ENCODE measurements around the gene NDE1. TPM values are rescaled to one million over a fixed set of nuclear protein-coding genes. Genes with fewer than 3 reads are reported as not detected.

Gene NDE1
- total RNA-seq, 1 donor from 2014 or later: 48.2 TPM

GRCh38 chr16:15621889-15622288, 28.2 kb upstream of the NDE1 start:
- H3K27ac Mint-ChIP-seq: no peak overlapping the region
- H3K4me3 Mint-ChIP-seq: no peak overlapping the region
- H3K36me3 Mint-ChIP-seq: peaks cover 50% of the 10 kb centered on the region
- no peaks in the 10 kb centered on the region for H3K27me3 Mint-ChIP-seq (ENCODE audit: low read depth)
- no peaks in the 10 kb centered on the region for H3K9me3 Mint-ChIP-seq
- TF ChIP-seq CTCF (IDR thresholded peaks at IDR 0.05; ENCODE audit: unreplicated experiment): no peak
- no peaks in the 10 kb centered on the region for H3K4me1 Mint-ChIP-seq
- no peak for DNase-seq (ENCODE audit: low spot score in 2 of 2, unreplicated experiment in 2 of 2)

- DNase-seq (ENCODE audit: low spot score in 2 of 2, unreplicated experiment in 2 of 2): no peak
- no peaks in the 10 kb centered on the region for H3K4me1 Mint-ChIP-seq
- H3K9me3 Mint-ChIP-seq: peaks cover 3% of the 10 kb centered on the region
- no peaks in the 10 kb centered on the region for H3K27me3 Mint-ChIP-seq (ENCODE audit: low read depth)
- peaks cover 41% of the 10 kb centered on the region for H3K36me3 Mint-ChIP-seq
- no peak for TF ChIP-seq CTCF (IDR thresholded peaks at IDR 0.05; ENCODE audit: unreplicated experiment)
- H3K27ac Mint-ChIP-seq: no peak overlapping the region
- H3K4me3 Mint-ChIP-seq: no peak overlapping the region
These were observed 18.2 kb upstream of the NDE1 start for GRCh38 chr16:15631730-15632409.

GRCh38 chr16:15635926-15636325, 14.1 kb upstream of the NDE1 start:
- H3K27ac Mint-ChIP-seq: no peak overlapping the region
- no peak overlapping the region for H3K4me3 Mint-ChIP-seq
- peaks cover 2% of the 10 kb centered on the region for H3K4me1 Mint-ChIP-seq
- peaks cover 3% of the 10 kb centered on the region for H3K9me3 Mint-ChIP-seq
- peaks cover 50% of the 10 kb centered on the region for H3K36me3 Mint-ChIP-seq
- no peaks in the 10 kb centered on the region for H3K27me3 Mint-ChIP-seq (ENCODE audit: low read depth)
- no peak for DNase-seq (ENCODE audit: low spot score in 2 of 2, unreplicated experiment in 2 of 2)
- TF ChIP-seq CTCF (IDR thresholded peaks at IDR 0.05; ENCODE audit: unreplicated experiment): no peak

GRCh38 chr16:15636392-15636873, 13.6 kb upstream of the NDE1 start:
- Mint-ChIP-seq H3K4me1 (peaks cover 6% of the 10 kb centered on the region), H3K36me3 (peaks cover 49% of the 10 kb centered on the region), H3K9me3 (peaks cover 3% of the 10 kb centered on the region), H3K27ac (no peak overlapping the region), H3K4me3 (no peak overlapping the region), H3K27me3 (ENCODE audit: low read depth) (no peaks in the 10 kb centered on the region)
- no peak for TF ChIP-seq CTCF (IDR thresholded peaks at IDR 0.05; ENCODE audit: unreplicated experiment)
- no peak for DNase-seq (ENCODE audit: low spot score in 2 of 2, unreplicated experiment in 2 of 2)

DNA sequence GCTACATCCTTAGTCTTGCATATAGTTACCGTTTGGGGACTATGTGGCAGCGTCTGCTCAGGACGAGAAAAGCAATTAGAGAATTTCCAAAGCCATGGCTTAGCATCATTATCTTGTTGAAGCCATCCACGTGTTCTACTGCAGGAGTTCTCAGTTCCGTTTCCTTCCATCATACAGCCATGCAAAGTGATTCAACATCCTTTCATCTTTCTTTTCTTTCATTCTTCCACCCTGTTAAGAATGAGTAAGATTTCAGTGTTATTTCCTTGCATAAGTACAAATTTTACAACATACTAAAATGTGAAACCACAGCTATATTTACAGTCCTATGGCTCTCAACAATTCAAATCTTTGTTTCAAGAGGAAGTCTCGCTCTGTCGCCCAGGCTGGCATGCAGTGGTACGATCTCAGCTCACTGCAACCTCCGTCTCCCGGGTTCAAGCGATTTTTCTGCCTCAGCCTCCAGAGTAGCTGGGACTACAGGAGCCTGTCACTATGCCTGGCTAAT, 10.9 kb upstream of the NDE1 start:
- DNase-seq (ENCODE audit: low spot score in 2 of 2, unreplicated experiment in 2 of 2): no peak
- Mint-ChIP-seq H3K4me1 (peaks cover 22% of the 10 kb centered on the region), H3K27me3 (ENCODE audit: low read depth) (no peaks in the 10 kb centered on the region), H3K4me3 (no peak overlapping the region), H3K36me3 (peaks cover 32% of the 10 kb centered on the region), H3K27ac (no peak overlapping the region), H3K9me3 (no peaks in the 10 kb centered on the region)
- TF ChIP-seq CTCF (IDR thresholded peaks at IDR 0.05; ENCODE audit: unreplicated experiment): no peak
